GM12878 (cell line): ENCODE results near the gene MYO7B. TPM values are rescaled to one million over a fixed set of nuclear protein-coding genes. Genes with fewer than 3 reads are reported as not detected.

Source experiments
- ATAC-seq: fragments of 200-7000 bp; cut with Tn5 transposase; 3 replicates; pipeline ENCODE4 v1.9.1; 2020; ENCODE audit warnings: mild to moderate bottlenecking, moderate library complexity
- BruUV-seq: library from RNA; stranded (reverse); fragments of 400-500 nt; replicated peaks from 2 replicates; lab custom pipeline; 2021; lab: Mats Ljungman, UMichigan
- CTCF ChIA-PET: fragments of 300-600 bp; sonication (Branson Sonifier 250); formaldehyde crosslinking; extraction: SDS; loops from one replicate; lab custom pipeline; 2021; ENCODE audit warnings: inconsistent platforms; lab: Yijun Ruan, JAX
- POLR2A ChIA-PET: fragments of 350-600 bp; formaldehyde crosslinking; extraction: SDS; loops from one replicate; lab custom pipeline; 2021; ENCODE audit warnings: inconsistent platforms; lab: Charles Lee
- RAD21 ChIA-PET: fragments of 300-600 bp; sonication (Branson Sonifier 250); formaldehyde crosslinking; loops from one replicate; lab custom pipeline; 2023; ENCODE audit warnings: antibody characterized with exemption; ENCODE audit not compliant: unreplicated experiment; lab: Charles Lee
- SMC1A ChIA-PET: fragments of 300-600 bp; sonication (Branson Sonifier 250); formaldehyde crosslinking; loops from one replicate; lab custom pipeline; 2023; ENCODE audit not compliant: unreplicated experiment, uncharacterized antibody; lab: Charles Lee
- DNase-seq: peaks from one replicate; pipeline ENCODE4 v3.0.0-alpha.2; 2011; ENCODE audit warnings: low read depth, low spot score
- FAIRE-seq: peaks from 3 replicates; lab custom pipeline; 2011; peaks lifted over from hg19 to GRCh38; lab: Jason Lieb, UNC
- H2AFZ ChIP-seq: 2 replicates; pipeline ENCODE4 v1.6.0; 2011; ENCODE audit warnings: low read depth, low read length, control low read depth; ENCODE audit not compliant: control insufficient read depth
- H3K27ac ChIP-seq: 2 replicates; pipeline ENCODE4 v1.5.1; 2011; ENCODE audit warnings: control low read depth; ENCODE audit not compliant: control insufficient read depth, insufficient read depth
- H3K27me3 ChIP-seq, 2 experiments: replicated peaks in 1 of 2; 2 replicates each; pipeline versions ENCODE4 v1.6.0 to v1.6.1; 2011; ENCODE audit warnings: low read length in 1 of 2; ENCODE audit not compliant: control insufficient read depth in 2 of 2, insufficient read depth in 2 of 2
- H3K36me3 ChIP-seq, 2 experiments: 2 replicates each; pipeline ENCODE4 v1.5.1; 2011; ENCODE audit warnings: low read length in 1 of 2; ENCODE audit not compliant: control insufficient read depth in 2 of 2, insufficient read depth in 2 of 2
- H3K4me1 ChIP-seq: 2 replicates; pipeline ENCODE4 v1.6.1; 2011; ENCODE audit warnings: mild to moderate bottlenecking, low read length, moderate library complexity, mixed read lengths; ENCODE audit not compliant: control insufficient read depth, insufficient read depth
- H3K4me2 ChIP-seq: 2 replicates; pipeline ENCODE4 v1.6.0; 2011; ENCODE audit warnings: control low read depth; ENCODE audit not compliant: control insufficient read depth, insufficient read depth
- H3K4me3 ChIP-seq: fragments of 200-600 bp; sonication (generic); 2 replicates; pipeline ENCODE4 v1.5.1; 2016
- H3K79me2 ChIP-seq: 2 replicates; pipeline ENCODE4 v1.6.0; 2011; ENCODE audit warnings: low read length; ENCODE audit not compliant: control insufficient read depth, insufficient read depth
- H3K9ac ChIP-seq: 2 replicates; pipeline ENCODE4 v1.8.0; 2011; ENCODE audit warnings: low read length, control low read depth, mixed read lengths; ENCODE audit not compliant: control insufficient read depth, insufficient read depth
- H3K9me3 ChIP-seq: replicated peaks from 3 replicates; pipeline ENCODE4 v1.5.1; 2011; ENCODE audit warnings: mild to moderate bottlenecking, low read length; ENCODE audit not compliant: control insufficient read depth, insufficient read depth
- H4K20me1 ChIP-seq: 2 replicates; pipeline ENCODE4 v1.6.0; 2011; ENCODE audit not compliant: control insufficient read depth, insufficient read depth
- E2F4 ChIP-seq: IDR thresholded peaks from 2 replicates; pipeline ENCODE4 v1.6.1; 2012; ENCODE audit warnings: low read depth, low read length, improper control_type of control experiment
- FOS ChIP-seq: IDR thresholded peaks from 3 replicates; pipeline ENCODE4 v1.6.1; 2011; ENCODE audit warnings: borderline replicate concordance; ENCODE audit not compliant: insufficient read length; ENCODE audit errors: extremely low read depth
- POLR2A ChIP-seq: IDR thresholded peaks from 2 replicates; pipeline ENCODE4 v1.6.1; 2011; ENCODE audit warnings: low read depth, mild to moderate bottlenecking, low read length
- RAD51 ChIP-seq: fragments of 450-650 bp; IDR thresholded peaks from 2 replicates; pipeline ENCODE4 v1.6.1; 2016; ENCODE audit warnings: moderate library complexity, mild to moderate bottlenecking, inconsistent platforms
- SMC3 ChIP-seq: IDR thresholded peaks from 2 replicates; pipeline ENCODE4 v1.6.1; 2011; ENCODE audit warnings: low read length, improper control_type of control experiment, borderline replicate concordance
- WGBS: methylation state at CpG from one replicate; pipeline ENCODE4 v1.1.6; 2016; ENCODE audit warnings: low lambda C conversion rate; ENCODE audit not compliant: insufficient replicate concordance, insufficient coverage; ENCODE audit errors: missing lambda C conversion rate; 5-methylcytosine and 5-hydroxymethylcytosine counted together
- in situ Hi-C: fragments of 300-500 bp; cut with MboI; formaldehyde crosslinking; loops from 9 replicates; pipeline ENCODE4 v1.14.3; 2018; ENCODE audit warnings: mixed read lengths
- intact Hi-C: fragments of 100-400 bp; cut with micrococcal nuclease; formaldehyde crosslinking; loops from one replicate; pipeline ENCODE4 v1.14.2; 2022; ENCODE audit not compliant: unreplicated experiment
- polyA plus RNA-seq, 11 experiments: library from polyadenylated mRNA; depleted of rRNA in 4 of 11; unstranded in 6 of 11; stranded (reverse) in 5 of 11; fragments of >200 nt; fragmentation: Nextera tagmentation in 4 of 11; fragmentation: Illumina TruSeq in 1 of 11; extraction: Ambion mirVana in 4 of 11; extraction: Trizol in 1 of 11; gene quantifications; 1 replicate in 1 of 11; 2 replicates in 10 of 11; pipeline versions ENCODE4 v1.2.1 to v1.2.3, GENCODE V29; 2011 to 2016; ENCODE audit warnings: inconsistent platforms in 2 of 11, missing spikeins in 2 of 11, low read depth in 1 of 11
- total RNA-seq, 4 experiments: library from RNA; depleted of rRNA in 3 of 4; stranded (reverse); fragments of >200 nt in 3 of 4; fragmentation: Illumina TruSeq in 1 of 4; extraction: Trizol in 1 of 4; gene quantifications; 2 replicates each; pipeline versions ENCODE4 v1.2.1 to v1.2.3, GENCODE V29; 2013 to 2021
- TF ChIP-seq, protein P1 (sequence below): IDR thresholded peaks from 2 replicates; pipeline ENCODE4 v1.6.1; 2011; ENCODE audit warnings: mild to moderate bottlenecking, low read depth, low read length, moderate library complexity; ENCODE audit not compliant: insufficient replicate concordance

MYO7B gene
- total and polyA plus RNA-seq, 10 of the 15 experiments (the other 5 are each of a cell fraction or from before 2014, with no cell fraction given) = 0.08 to 4.8 (median 1.2) TPM

GRCh38 chr2:127536707-127537541, 1.4 kb downstream of the MYO7B start:
- H2AFZ ChIP-seq = no peak overlapping the region
- H4K20me1 ChIP-seq = no peaks in the 10 kb centered on the region
- ChIA-PET RAD21 (no interaction called here), SMC1A (no interaction called here), POLR2A (no interaction called here), CTCF (interaction anchor here (0.7 to 1.3 kb wide), 3 partner anchors 11 to 54 kb away, joined by 3 to 4 read pairs (median 3); partner anchors contain the start of gene IWS1)
- ATAC-seq (no peak), DNase-seq (no peak), FAIRE-seq (no peak)
- H3K27ac ChIP-seq = no peak overlapping the region
- H3K4me3 ChIP-seq = no peak overlapping the region
- 52% methylated on average over 7 of the region's 7 CpGs for WGBS
- BruUV-seq = no TSS peak
- in situ Hi-C loops = no loop called here
- intact Hi-C loops = no loop called here
- H3K9me3 ChIP-seq = no peaks in the 10 kb centered on the region
- H3K79me2 ChIP-seq = no peaks in the 10 kb centered on the region
- no peak for TF ChIP-seq POLR2A
- TF ChIP-seq, protein P1, sequence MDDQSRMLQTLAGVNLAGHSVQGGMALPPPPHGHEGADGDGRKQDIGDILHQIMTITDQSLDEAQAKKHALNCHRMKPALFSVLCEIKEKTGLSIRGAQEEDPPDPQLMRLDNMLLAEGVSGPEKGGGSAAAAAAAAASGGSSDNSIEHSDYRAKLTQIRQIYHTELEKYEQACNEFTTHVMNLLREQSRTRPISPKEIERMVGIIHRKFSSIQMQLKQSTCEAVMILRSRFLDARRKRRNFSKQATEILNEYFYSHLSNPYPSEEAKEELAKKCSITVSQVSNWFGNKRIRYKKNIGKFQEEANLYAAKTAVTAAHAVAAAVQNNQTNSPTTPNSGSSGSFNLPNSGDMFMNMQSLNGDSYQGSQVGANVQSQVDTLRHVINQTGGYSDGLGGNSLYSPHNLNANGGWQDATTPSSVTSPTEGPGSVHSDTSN = no peak
- TF ChIP-seq SMC3 = no peak
- no peak for TF ChIP-seq E2F4
- TF ChIP-seq RAD51 = no peak
- no peak for TF ChIP-seq FOS
- H3K27me3 ChIP-seq = peaks cover 0 to under 1% of the 10 kb centered on the region in 2 experiments; a peak in 1 of 4 replicates
- no peak overlapping the region for H3K9ac ChIP-seq
- no peaks in the 10 kb centered on the region for H3K4me1 ChIP-seq
- H3K4me2 ChIP-seq = no peak overlapping the region
- H3K36me3 ChIP-seq = no peaks in the 10 kb centered on the region
